HepG2 (cell line): Measurements from ENCODE around the gene KIAA0930. TPM values are rescaled to one million over a fixed set of nuclear protein-coding genes. Genes with fewer than 3 reads are reported as not detected.

Source experiments
- ARNT2 ChIP-seq: sonication (generic); formaldehyde crosslinking; IDR thresholded peaks from 2 replicates; pipeline ENCODE4 v1.8.0; 2022; ENCODE audit warnings: mild to moderate bottlenecking, low read depth, missing genetic modification reagents, moderate library complexity
- ATF7-NPFF ChIP-seq: sonication (generic); formaldehyde crosslinking; IDR thresholded peaks from 2 replicates; pipeline ENCODE4 v1.8.1; 2023; ENCODE audit warnings: mild to moderate bottlenecking, low read depth, missing genetic modification reagents, moderate library complexity
- EZH2 ChIP-seq: conservative IDR thresholded peaks from 2 replicates; pipeline ENCODE4 v1.6.1; 2012; ENCODE audit warnings: mild to moderate bottlenecking, low read depth, low read length, moderate library complexity
- FOXA3 ChIP-seq: IDR thresholded peaks from 2 replicates; pipeline ENCODE4 v1.6.1; 2016; ENCODE audit warnings: missing genetic modification reagents, missing compliant biosample characterization
- HDAC1 ChIP-seq: sonication (generic); formaldehyde crosslinking; IDR thresholded peaks from 2 replicates; pipeline ENCODE4 v1.5.1; 2020; ENCODE audit warnings: mild to moderate bottlenecking, missing genetic modification reagents
- HIVEP1 ChIP-seq: sonication (generic); formaldehyde crosslinking; IDR thresholded peaks from 2 replicates; pipeline ENCODE4 v1.4.0; 2020; ENCODE audit warnings: mild to moderate bottlenecking, missing genetic modification reagents
- IKZF1 ChIP-seq: fragments of 450-650 bp; IDR thresholded peaks from 2 replicates; pipeline ENCODE4 v1.7.1; 2016
- JUN ChIP-seq: sonication (generic); formaldehyde crosslinking; IDR thresholded peaks from 2 replicates; pipeline ENCODE4 v1.4.0; 2020; ENCODE audit warnings: mild to moderate bottlenecking, missing genetic modification reagents
- MAFF ChIP-seq: IDR thresholded peaks from 2 replicates; pipeline ENCODE4 v1.6.1; 2011; ENCODE audit warnings: low read depth, low read length, improper control_type of control experiment
- MXI1 ChIP-seq: IDR thresholded peaks from 3 replicates; pipeline ENCODE4 v1.6.1; 2012; ENCODE audit warnings: low read depth, low read length, inconsistent platforms, borderline replicate concordance
- SP1 ChIP-seq, 2 experiments: fragments of 450-650 bp in 1 of 2; sonication (generic) in 1 of 2; formaldehyde crosslinking in 1 of 2; IDR thresholded peaks; 2 replicates each; pipeline versions ENCODE4 v1.4.0 to v1.6.1; 2016 to 2020; ENCODE audit warnings: missing genetic modification reagents in 1 of 2
- TCF7L2 ChIP-seq: IDR thresholded peaks from 2 replicates; pipeline ENCODE4 v1.6.1; 2011; ENCODE audit warnings: mild to moderate bottlenecking, low read depth, low read length, moderate library complexity
- THYN1 ChIP-seq: sonication (generic); formaldehyde crosslinking; IDR thresholded peaks from 2 replicates; pipeline ENCODE4 v1.8.1; 2023; ENCODE audit warnings: low read depth, mild to moderate bottlenecking, moderate library complexity, missing genetic modification reagents, borderline replicate concordance
- TMF1 ChIP-seq: sonication (generic); formaldehyde crosslinking; IDR thresholded peaks from 2 replicates; pipeline ENCODE4 v1.8.1; 2022; ENCODE audit warnings: low read depth, missing genetic modification reagents
- ZNF20 ChIP-seq: sonication (generic); formaldehyde crosslinking; IDR thresholded peaks from 2 replicates; pipeline ENCODE4 v1.4.0; 2020; ENCODE audit warnings: mild to moderate bottlenecking, moderate library complexity, missing genetic modification reagents
- ZNF790 ChIP-seq: sonication (generic); formaldehyde crosslinking; IDR thresholded peaks from 2 replicates; pipeline ENCODE4 v1.8.0; 2022; ENCODE audit warnings: missing genetic modification reagents, mild to moderate bottlenecking, borderline replicate concordance
- ZNF816 ChIP-seq: sonication (generic); formaldehyde crosslinking; IDR thresholded peaks from 2 replicates; pipeline ENCODE4 v1.8.0; 2022; ENCODE audit warnings: missing genetic modification reagents, mild to moderate bottlenecking, borderline replicate concordance
- ZNF83 ChIP-seq: sonication (generic); formaldehyde crosslinking; IDR thresholded peaks from 2 replicates; pipeline ENCODE4 v1.4.0; 2020; ENCODE audit warnings: missing genetic modification reagents, mild to moderate bottlenecking, borderline replicate concordance
- ZNF883 ChIP-seq: sonication (generic); formaldehyde crosslinking; IDR thresholded peaks from 2 replicates; pipeline ENCODE4 v1.5.1; 2020; ENCODE audit warnings: mild to moderate bottlenecking, missing genetic modification reagents; ENCODE audit errors: not compliant biosample characterization
- polyA plus RNA-seq, 8 experiments: library from polyadenylated mRNA; depleted of rRNA in 3 of 8; stranded (reverse) in 7 of 8; unstranded in 1 of 8; fragments of >200 nt; fragmentation: Illumina TruSeq in 4 of 8; extraction: Trizol in 4 of 8; gene quantifications; 2 replicates each; pipeline versions ENCODE4 v1.2.1 to v1.2.3, GENCODE V29; 2011 to 2016; ENCODE audit warnings: low read depth in 4 of 8, missing spikeins in 1 of 8, mixed read lengths in 1 of 8; ENCODE audit not compliant: insufficient read depth in 1 of 8
- total RNA-seq, 5 experiments: library from RNA; depleted of rRNA; stranded (reverse); fragments of >200 nt; fragmentation: Illumina TruSeq; extraction: Trizol; gene quantifications; 2 replicates each; pipeline ENCODE4 v1.2.3, GENCODE V29; 2016; ENCODE audit warnings: low read depth in 1 of 5
- TF ChIP-seq, protein P1 (sequence below): sonication (generic); formaldehyde crosslinking; IDR thresholded peaks from 2 replicates; pipeline ENCODE4 v1.4.0; 2020; ENCODE audit warnings: low read depth, mild to moderate bottlenecking, missing genetic modification reagents
- TF ChIP-seq, protein P2 (sequence below): sonication (generic); formaldehyde crosslinking; IDR thresholded peaks from 2 replicates; pipeline ENCODE4 v1.5.0; 2020; ENCODE audit warnings: missing genetic modification reagents, mild to moderate bottlenecking, borderline replicate concordance
- TF ChIP-seq, protein P3 (sequence below): sonication (generic); formaldehyde crosslinking; IDR thresholded peaks from 2 replicates; pipeline ENCODE4 v1.8.1; 2022; ENCODE audit warnings: low read depth, mild to moderate bottlenecking, missing genetic modification reagents

KIAA0930 gene
- total and polyA plus RNA-seq, 2 of the 13 experiments (the other 11 are each of a cell fraction or from before 2014, with no cell fraction given) = 27.0 to 38.2 TPM

DNA sequence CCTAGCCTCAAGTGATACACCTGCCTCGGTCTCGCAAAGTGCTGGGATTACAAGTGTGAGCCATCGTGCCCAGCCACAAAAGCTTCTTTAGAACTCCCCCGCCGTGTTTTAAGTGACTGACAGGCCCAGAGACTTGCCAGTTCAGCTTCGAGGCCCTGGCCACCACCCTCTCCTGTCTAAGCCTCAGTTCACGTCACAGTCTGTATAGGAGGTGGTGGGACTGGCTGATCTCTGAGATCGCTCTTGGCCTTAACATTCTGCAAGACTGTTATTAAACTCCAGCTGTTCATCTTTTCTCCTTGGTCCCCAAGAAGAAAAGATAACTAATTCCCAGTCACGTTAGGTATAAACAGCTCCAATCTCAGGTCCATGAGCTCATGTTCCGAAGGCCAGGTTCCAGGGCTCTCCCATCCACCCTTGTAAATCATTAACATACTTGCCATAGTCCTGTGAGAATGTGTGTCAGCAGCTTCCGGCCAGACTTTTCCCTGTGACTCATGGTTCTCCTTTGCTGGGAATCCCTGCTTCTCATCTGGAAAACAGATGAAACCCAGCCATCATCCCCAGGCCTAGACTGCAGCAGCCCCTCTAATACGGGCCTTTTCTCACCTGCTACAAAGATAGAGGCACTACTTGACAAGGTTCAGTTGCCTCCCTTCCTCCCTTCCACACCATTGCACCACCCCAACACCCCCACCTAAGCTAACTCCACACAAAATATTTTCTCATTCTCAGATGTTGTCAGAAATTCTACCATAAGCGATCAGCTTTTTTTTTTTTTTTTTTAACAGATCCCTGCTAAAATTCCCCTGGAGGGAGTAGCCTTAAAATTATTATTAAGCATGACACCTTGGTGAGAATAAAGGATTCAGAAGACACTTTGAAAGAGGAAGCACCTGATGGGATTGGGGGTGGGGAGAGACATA lies 5.6 kb upstream of the KIAA0930 start (continued):
- TF ChIP-seq, protein P1, sequence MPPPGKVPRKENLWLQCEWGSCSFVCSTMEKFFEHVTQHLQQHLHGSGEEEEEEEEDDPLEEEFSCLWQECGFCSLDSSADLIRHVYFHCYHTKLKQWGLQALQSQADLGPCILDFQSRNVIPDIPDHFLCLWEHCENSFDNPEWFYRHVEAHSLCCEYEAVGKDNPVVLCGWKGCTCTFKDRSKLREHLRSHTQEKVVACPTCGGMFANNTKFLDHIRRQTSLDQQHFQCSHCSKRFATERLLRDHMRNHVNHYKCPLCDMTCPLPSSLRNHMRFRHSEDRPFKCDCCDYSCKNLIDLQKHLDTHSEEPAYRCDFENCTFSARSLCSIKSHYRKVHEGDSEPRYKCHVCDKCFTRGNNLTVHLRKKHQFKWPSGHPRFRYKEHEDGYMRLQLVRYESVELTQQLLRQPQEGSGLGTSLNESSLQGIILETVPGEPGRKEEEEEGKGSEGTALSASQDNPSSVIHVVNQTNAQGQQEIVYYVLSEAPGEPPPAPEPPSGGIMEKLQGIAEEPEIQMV = peak; percentile 29; the same call in 1 of the 2 replicates
- TF ChIP-seq EZH2 = no peak
- no peak for TF ChIP-seq ZNF816
- TF ChIP-seq HDAC1 (CRISPR knock-in tag) = no peak
- peak; percentile 32; the same call in 1 of the 2 replicates for TF ChIP-seq MAFF
- TF ChIP-seq MXI1 = peak; percentile 78; the same call in 1 of the 3 replicates
- TF ChIP-seq, protein P2, sequence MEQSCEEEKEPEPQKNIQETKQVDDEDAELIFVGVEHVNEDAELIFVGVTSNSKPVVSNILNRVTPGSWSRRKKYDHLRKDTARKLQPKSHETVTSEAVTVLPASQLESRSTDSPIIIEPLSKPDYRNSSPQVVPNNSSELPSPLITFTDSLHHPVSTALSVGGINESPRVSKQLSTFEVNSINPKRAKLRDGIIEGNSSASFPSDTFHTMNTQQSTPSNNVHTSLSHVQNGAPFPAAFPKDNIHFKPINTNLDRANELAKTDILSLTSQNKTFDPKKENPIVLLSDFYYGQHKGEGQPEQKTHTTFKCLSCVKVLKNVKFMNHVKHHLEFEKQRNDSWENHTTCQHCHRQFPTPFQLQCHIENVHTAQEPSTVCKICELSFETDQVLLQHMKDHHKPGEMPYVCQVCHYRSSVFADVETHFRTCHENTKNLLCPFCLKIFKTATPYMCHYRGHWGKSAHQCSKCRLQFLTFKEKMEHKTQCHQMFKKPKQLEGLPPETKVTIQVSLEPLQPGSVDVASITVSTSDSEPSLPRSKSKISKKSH = no peak
- TF ChIP-seq HIVEP1 (CRISPR knock-in tag) = peak; percentile 82
- 0 out of 2 replicates have a peak, but pooled peaks have one; percentile 35 for TF ChIP-seq TMF1 (CRISPR knock-in tag)
- TF ChIP-seq IKZF1 = no peak
- TF ChIP-seq ZNF20 (CRISPR knock-in tag) = no peak
- TF ChIP-seq ARNT2 (CRISPR knock-in tag) = no peak
- TF ChIP-seq ZNF883 (CRISPR knock-in tag) = no peak
- no peak for TF ChIP-seq TCF7L2
- TF ChIP-seq ZNF83 (CRISPR knock-in tag) = no peak
- no peak for TF ChIP-seq THYN1 (CRISPR knock-in tag)
- TF ChIP-seq FOXA3 (CRISPR knock-in tag) = peak; percentile 64; the same call in 1 of the 2 replicates
- TF ChIP-seq ATF7-NPFF (CRISPR knock-in tag) = no peak
- TF ChIP-seq JUN = peak; percentile 73; the same call in 1 of the 2 replicates
- TF ChIP-seq SP1 (IDR thresholded peaks at IDR 0.05) = no peak
- TF ChIP-seq SP1 (CRISPR knock-in tag; IDR thresholded peaks at IDR 0.05) = no peak
- TF ChIP-seq, protein P3, sequence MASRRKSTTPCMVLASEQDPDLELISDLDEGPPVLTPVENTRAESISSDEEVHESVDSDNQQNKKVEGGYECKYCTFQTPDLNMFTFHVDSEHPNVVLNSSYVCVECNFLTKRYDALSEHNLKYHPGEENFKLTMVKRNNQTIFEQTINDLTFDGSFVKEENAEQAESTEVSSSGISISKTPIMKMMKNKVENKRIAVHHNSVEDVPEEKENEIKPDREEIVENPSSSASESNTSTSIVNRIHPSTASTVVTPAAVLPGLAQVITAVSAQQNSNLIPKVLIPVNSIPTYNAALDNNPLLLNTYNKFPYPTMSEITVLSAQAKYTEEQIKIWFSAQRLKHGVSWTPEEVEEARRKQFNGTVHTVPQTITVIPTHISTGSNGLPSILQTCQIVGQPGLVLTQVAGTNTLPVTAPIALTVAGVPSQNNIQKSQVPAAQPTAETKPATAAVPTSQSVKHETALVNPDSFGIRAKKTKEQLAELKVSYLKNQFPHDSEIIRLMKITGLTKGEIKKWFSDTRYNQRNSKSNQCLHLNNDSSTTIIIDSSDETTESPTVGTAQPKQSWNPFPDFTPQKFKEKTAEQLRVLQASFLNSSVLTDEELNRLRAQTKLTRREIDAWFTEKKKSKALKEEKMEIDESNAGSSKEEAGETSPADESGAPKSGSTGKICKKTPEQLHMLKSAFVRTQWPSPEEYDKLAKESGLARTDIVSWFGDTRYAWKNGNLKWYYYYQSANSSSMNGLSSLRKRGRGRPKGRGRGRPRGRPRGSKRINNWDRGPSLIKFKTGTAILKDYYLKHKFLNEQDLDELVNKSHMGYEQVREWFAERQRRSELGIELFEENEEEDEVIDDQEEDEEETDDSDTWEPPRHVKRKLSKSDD (CRISPR knock-in tag) = no peak
- TF ChIP-seq ZNF790 (CRISPR knock-in tag) = no peak
